ENCODE measurements around the gene CDRT4.

- TF ChIP-seq GATA3 (IDR thresholded peaks at IDR 0.05; ENCODE audit: low read depth, low read length) (no peak), GATA2 (IDR thresholded peaks at IDR 0.05; ENCODE audit: low read depth, low read length) (no peak)
These were observed 34.4 kb upstream of the CDRT4 start for GRCh38 chr17:15501793-15502192.

Data from SH-SY5Y (cell line).